ENCODE results near the gene VAV2.

The VAV2 gene

GRCh38 chr9:133950192-133950591, 41.9 kb downstream of the VAV2 start:
- peak; percentile 55 for DNase-seq

- no peak for DNase-seq
Observed at GRCh38 chr9:133949486-133950061, 42.5 kb downstream of the VAV2 start.

DNA sequence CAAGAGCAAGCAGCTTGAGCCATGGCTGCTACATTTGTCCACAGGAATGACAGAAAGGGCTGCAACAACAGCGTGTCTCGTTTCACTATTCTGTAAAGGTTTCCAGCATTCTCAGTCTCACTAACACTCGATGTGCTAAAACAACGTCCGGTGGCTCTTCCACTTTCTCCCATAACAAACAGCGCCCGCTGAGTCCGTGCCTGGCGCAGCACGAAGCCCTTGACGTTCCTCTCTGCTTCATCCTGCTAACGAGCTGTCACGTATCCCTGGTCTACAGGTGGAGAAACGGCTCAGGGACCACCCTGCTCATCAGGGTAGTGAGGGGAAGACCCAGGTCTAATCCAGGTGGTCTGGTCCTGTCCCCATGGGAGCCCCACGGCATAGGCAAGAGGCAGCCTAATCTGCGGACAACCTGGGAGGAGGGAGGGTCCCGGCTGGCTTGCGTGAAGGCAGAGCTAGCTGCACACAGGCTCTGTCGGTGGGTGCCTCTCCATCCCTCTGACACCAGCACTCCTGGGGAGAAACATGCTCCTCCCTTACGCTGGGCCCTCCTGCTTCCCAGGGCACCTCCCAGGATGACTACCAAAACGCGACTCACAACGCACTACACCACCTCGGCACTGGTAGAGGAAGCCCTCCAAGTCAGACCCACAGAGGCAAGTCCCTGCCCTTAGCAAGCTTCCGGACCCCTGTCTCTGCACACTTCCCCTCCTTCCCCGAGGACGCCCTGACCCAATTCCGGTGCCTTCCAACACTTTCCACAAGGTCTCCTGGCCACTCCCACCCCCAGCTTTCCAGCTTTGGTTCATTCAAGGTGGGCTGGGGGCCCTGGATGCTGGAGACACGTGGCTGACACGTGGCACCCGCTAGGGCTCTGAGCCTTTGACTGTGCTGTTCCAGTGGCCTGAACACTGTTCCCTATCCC, 43.3 kb downstream of the VAV2 start:
- DNase-seq = no peak

DNA sequence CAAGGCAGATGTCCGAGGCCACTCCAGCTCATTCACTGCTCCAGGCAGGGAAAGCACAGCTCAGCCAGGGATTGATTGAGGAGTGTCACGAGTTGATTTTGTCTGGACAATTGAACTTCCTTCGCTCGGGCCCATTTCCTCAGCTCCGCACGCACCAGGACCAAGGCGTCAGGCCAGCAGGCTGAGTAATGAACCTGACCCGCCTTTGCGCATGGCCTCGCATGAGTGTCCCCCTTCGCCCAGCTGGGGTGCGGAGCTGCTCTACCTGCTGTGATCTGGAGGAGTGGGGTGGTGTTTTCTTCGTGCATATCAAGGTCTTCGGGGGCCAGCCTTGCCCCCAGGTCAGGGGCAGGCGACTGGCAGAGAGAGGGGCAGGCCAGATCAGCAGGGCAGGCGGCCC, 44.0 kb downstream of the VAV2 start:
- DNase-seq = no peak

DNA sequence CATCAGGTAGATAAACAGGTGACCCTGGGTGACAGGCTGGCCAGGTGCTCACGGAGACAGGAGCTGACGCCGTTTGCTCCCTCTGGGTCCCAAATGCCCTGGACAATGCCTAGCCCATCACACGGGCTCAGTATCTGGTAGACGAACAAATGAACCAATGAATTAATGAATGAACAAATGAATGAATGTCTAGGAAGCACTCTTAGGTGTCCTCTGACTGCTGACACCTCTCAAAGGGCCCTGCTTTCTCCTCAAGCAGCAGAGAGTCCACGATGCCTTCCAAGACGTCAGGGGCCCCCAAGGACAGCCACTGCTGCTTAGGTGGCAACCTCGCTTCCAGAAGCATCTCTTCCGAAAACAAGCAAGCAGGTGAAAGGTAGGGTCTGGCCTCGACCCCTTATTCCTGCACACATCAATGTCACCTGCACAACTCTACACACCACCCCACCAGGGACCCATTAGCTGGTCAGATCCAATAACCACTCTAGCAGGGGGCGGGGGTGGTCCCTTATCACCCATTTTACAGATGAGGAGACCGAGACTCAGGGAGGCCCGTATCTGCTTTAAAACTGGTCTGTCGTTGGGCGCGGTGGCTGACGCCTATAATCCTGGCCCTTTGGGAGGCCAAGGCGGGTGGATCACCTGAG, 45.2 kb downstream of the VAV2 start:
- DNase-seq = no peak

DNA sequence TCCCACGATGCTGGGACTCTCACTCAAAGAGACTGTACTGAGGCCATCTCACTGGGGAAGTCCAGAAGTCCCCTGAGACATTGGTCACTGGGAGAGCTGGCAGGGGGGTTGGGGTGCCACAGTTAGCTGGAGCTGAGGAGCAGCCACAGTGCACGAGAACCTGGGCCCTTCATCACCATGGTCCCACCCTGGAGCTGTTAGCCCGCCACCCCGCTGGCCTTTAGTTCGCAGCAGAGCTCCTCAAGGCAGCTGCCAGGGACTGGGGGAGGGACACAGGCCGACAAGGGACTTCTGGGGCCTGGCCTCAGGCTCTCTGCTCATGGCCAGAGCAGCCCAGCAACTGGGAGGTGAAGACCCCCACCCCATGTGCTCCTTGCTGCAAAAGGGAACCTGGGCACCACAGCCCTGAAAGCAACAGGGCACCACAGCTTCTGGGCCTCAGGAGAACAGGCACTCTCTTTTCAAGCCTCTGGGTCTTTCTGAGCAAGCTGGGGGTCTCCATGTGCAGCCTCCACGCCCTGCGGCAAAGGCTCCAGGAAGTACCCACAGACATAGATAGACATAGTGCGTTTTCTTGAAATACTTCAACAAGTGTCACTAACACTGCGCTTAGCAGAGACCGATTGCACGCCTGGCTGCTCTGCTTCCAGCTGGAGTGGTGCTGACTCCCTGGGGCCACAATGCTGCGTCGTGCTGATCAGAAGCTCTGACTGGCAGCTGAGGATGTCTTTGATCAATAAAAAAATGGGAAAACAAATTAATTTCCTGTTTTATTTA, 46.0 kb downstream of the VAV2 start:
- DNase-seq = peak; percentile 56

DNA sequence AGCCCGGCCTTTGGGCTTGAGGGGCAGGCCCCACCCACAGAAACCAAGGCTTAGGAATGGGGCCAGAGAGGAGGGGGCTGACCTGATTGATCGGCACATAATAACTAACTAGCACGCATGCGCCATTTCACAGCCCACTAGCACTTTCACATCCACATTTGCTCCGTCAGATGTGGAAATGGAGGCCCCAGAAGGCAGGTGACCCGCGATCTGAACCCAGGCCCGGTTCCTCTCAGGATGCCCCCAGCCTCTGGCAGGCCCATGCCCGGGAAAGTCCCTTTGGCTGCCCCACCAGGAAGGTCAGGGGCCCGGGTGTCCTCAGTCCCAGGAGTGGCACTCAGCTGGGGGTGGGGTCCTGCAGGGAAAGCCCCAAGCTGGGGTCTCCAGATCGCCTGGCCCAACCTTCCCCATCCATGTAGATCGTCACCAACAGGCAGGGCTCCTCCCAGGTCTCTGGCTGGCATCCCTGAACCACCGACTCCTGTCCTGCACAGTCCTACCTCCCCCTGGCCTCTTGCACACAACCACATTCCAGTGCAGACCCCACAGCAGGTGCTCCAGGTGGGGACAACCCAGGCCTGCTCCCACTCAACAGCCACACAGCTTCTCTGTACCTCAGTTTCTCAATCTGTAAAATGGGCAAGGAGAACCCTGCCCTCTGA, 46.7 kb downstream of the VAV2 start:
- no peak for DNase-seq

- no peak for DNase-seq
Observed at GRCh38 chr9:133944746-133945135, 47.4 kb downstream of the VAV2 start.

DNA sequence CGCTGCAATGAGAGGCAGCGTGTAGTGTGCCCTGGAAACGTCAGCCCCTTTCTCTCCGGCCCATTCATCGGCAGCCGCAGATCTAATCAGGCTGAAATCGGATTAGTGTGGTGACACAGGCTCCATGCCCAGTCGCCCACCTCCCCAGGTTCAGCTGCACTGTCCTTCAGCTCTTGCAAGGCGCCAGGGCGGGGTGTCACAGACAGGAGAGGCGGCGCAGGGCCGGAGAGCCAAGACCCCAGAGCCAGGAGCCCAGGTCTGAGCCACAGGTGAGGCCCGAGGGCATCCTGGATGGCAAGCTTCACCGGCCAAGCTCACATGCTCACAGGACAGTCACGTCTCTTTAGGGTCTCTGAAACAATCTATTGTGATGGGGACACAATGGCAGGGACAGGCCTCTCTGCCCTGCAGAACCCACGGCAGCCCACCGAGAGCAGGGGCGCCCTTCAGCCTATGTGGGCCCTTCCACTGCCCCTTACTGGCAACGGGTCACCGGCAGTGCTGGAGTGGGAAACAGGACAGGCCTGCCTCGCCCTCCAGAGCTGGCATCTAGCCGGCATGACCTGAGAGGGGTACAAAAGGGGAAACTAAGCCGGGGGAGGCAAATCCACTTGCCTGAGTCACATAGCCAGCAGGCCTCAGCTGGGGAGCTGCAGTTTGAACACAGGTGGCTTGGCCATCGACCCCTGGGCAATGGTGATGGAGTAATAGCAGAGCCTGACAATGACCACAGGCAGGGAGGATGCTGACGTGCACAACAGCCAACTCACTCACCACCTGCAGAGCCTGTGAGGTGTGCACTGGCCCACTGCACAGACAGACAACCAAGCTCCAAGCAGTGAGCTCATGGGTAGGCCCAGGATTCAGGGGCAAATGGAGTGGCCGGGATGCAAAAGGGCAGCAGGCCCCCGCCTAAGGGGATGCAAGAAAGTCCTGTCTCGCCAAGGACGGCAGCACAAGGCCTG, 48.1 kb downstream of the VAV2 start:
- DNase-seq = no peak

- no peak for DNase-seq
Observed at GRCh38 chr9:133943036-133943780, 48.9 kb downstream of the VAV2 start.

GRCh38 chr9:133942206-133942975, 49.7 kb downstream of the VAV2 start:
- DNase-seq = no peak

GRCh38 chr9:133939845-133940244, 52.3 kb downstream of the VAV2 start:
- no peak for DNase-seq

GRCh38 chr9:133939171-133939785, 52.8 kb downstream of the VAV2 start:
- no peak for DNase-seq

- no peak for DNase-seq
Observed at GRCh38 chr9:133938753-133939152, 53.4 kb downstream of the VAV2 start.

DNA sequence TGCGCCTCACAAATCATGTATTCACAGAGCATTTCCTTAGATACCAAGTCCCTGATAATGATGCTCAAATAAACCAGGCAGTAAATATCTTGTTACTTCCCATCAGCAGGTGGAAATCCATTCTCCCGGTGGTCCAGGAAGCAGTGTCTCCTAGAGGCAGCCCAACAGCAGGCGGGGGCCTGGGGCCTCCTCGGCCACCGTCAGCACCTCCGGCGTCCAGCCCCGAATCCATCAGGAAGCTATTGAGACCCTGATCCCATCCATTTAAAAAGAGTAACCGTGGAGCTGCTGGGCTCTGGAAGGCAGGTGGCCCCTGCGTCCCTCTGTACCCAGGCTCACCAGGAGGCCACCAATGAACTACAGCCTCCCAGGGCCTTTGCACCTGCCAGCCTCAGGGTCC, 54.0 kb downstream of the VAV2 start:
- peak; percentile 9 for DNase-seq

DNA sequence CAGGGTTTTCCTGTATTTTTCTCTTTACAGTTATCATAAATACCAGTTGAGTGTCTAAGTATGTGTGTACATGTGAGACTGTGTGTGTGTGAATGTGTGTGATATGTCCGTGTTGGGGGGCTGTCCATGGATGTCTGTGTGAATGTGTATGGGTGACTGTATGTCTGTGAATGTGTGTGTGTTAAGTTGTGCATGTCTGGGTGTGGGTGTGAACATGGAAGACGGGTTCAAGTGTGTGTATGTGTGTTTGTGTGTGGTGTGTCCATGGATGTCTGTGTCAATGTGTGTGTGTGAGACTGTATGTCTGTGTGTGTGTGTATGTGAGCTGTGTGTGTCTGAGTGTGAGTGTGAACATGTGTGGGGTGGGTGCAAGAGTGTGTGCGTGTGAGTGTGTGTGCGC, 55.0 kb downstream of the VAV2 start:
- DNase-seq = no peak

GRCh38 chr9:133935328-133936005, 56.7 kb downstream of the VAV2 start:
- DNase-seq = peak; percentile 82

DNA sequence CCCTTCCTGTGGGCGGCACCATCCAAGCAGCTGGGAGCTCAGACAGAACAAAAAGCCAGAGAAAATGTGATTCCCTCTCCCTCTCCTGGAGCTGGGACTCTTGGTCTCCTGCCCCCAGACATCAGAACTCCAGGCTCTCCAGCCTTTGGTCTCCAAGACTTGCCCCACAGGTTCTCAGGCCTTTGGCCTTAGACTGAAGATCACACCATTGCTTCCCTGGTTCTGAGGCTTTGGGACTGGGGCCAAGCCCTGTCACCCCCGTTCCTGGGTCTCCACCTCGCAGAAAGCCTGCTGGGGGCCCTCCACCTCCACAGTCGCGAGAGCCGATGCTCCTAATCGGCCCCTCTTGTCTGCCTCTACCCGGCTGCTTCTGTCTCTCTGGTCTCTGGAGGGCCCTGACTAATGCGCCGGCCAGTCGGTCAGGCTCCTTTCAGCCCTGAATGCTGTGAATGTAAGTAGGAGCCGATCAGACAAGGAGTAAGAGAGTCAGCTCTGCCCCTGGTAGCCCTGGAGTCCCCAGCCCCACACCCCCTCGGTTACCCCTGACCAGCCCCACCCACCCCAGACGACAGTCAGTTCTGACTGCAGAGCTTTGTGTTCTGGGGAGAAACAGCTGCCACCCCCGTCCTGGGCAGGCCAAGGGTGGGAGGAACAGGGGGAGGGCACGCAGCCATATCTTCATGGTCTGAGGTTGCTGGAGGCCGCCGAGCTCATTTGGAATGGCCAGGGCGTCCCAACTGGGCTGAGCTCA, 57.5 kb downstream of the VAV2 start:
- no peak for DNase-seq

Data from NCI-H146 (cell line).